WI38 (cell line): ENCODE data around the gene MAP3K20.

Experiments
- H3K4me3 ChIP-seq: 2 replicates; pipeline ENCODE4 v1.5.1; 2011; ENCODE audit warnings: low read depth, mild to moderate bottlenecking, control low read depth, low read length
- TF ChIP-seq, protein P1 (sequence below): IDR thresholded peaks from 2 replicates; pipeline ENCODE4 v1.5.1; 2012; ENCODE audit warnings: low read depth, mild to moderate bottlenecking, control low read depth, low read length

Gene MAP3K20

GRCh38 chr2:173059292-173059691, 16.4 kb upstream of the MAP3K20 start:
- TF ChIP-seq, protein P1, sequence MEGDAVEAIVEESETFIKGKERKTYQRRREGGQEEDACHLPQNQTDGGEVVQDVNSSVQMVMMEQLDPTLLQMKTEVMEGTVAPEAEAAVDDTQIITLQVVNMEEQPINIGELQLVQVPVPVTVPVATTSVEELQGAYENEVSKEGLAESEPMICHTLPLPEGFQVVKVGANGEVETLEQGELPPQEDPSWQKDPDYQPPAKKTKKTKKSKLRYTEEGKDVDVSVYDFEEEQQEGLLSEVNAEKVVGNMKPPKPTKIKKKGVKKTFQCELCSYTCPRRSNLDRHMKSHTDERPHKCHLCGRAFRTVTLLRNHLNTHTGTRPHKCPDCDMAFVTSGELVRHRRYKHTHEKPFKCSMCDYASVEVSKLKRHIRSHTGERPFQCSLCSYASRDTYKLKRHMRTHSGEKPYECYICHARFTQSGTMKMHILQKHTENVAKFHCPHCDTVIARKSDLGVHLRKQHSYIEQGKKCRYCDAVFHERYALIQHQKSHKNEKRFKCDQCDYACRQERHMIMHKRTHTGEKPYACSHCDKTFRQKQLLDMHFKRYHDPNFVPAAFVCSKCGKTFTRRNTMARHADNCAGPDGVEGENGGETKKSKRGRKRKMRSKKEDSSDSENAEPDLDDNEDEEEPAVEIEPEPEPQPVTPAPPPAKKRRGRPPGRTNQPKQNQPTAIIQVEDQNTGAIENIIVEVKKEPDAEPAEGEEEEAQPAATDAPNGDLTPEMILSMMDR: no peak
- no peak overlapping the region for H3K4me3 ChIP-seq

DNA sequence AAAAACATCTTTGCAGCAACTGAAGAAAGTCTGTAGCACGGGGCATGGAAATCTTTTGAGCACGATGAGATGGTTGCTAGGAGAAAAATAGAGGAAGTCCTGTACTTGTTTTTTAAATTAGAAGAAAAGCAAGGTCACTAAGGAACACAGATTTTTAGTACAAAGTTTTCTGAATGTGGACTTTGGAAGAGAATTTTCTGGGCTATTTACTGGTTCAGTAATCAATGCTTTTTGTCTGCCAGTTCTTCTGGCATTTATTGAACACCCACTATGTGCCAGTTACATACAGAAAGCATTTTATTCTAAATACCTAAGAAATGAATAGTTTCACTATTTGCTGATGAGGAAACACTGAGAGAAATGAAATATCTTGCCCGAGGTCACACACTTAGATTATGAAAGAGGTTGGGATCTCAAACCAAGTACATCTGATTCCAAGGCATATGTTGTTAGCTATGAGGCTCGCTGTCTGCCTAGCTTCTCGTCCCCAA, 15.6 kb upstream of the MAP3K20 start:
- TF ChIP-seq, protein P1: no peak
- no peak overlapping the region for H3K4me3 ChIP-seq

DNA sequence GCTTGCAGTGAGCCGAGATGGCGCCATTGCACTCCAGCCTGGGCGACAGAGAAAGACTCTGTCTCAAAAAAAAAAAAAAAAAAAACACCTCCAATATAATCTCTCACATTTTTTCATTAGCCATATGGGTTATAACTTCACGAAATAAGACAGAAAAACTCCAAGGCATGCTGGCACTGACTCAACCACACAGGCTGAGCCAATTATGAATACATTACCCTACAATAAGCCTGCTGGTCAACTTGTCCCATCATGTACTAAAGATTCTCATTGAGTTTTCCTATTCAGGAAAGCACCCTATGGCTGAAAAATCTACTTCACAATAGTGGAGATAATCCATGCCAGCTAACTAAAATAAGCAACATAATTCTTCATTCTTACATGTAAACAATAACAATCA, 12.8 kb upstream of the MAP3K20 start:
- TF ChIP-seq, protein P1: no peak
- H3K4me3 ChIP-seq: no peak overlapping the region

GRCh38 chr2:173064151-173064805, 11.4 kb upstream of the MAP3K20 start:
- H3K4me3 ChIP-seq: no peak overlapping the region
- TF ChIP-seq, protein P1: no peak

- H3K4me3 ChIP-seq: no peak overlapping the region
- TF ChIP-seq, protein P1: no peak
Observed at GRCh38 chr2:173066887-173067676, 8.6 kb upstream of the MAP3K20 start.

DNA sequence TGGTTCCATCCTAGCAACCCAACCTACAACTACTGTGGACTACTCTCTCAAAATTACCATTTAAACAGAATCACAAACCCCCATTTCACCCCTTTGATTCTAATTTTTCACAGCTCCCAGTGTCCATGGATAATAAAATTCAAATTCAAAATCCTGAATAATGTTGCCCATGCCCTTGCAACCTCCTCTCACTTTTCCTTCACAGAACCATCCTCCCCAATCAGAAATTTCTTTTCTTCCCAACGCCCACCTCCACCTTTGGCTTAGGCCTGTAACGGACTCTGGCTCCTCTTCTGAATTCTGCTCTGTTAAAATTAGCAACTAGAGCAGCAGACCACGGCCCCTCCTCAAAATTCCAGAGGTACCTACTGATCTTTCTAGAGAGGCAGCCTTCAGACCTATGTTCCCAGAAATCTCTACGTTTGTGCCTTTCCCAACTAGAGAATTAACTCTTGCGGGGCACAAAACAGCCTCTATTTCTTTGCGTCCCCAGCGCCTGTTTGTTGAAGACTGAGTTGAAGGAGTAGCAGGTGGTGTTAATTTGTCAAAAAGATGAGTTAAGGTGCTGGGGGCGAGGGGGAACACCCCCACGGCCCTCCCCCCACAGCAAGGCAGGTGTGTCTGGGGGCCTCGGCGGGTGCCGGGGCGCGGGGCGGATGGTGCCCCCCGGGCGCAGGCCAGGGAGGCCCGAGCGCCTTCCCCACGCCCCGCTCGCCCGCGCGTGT, 428 bp upstream of the MAP3K20 start:
- peak overlapping the region; percentile 80 for H3K4me3 ChIP-seq
- TF ChIP-seq, protein P1: no peak
